Activated CD8-positive, alpha-beta T cell treated with anti-CD3 and anti-CD28 coated beads for 36 hours (primary cell): ENCODE data around the gene TBC1D1. TPM values are rescaled to one million over a fixed set of nuclear protein-coding genes. Genes with fewer than 3 reads are reported as not detected.

Source experiments
- ATAC-seq: fragments of 200-7000 bp; cut with Tn5 transposase; one replicate; pipeline ENCODE4 v1.10.0; 2021; ENCODE audit warnings: mild to moderate bottlenecking, moderate library complexity
- CTCF ChIA-PET: fragments of 350-600 bp; sonication (Branson Sonifier 250); formaldehyde crosslinking; loops from one replicate; lab custom pipeline; 2021; ENCODE audit warnings: antibody characterized with exemption; lab: Charles Lee
- POLR2A ChIA-PET: fragments of 350-600 bp; sonication (Branson Sonifier 250); formaldehyde crosslinking; loops from one replicate; lab custom pipeline; 2021; ENCODE audit warnings: antibody characterized with exemption; lab: Charles Lee
- DNase-seq: peaks from one replicate; pipeline ENCODE4 v3.0.0-alpha.2; 2020
- H3K27ac Mint-ChIP-seq: one replicate; pipeline ENCODE4 v1.8.0; 2021; ENCODE audit warnings: mild to moderate bottlenecking, mixed read lengths
- H3K27me3 Mint-ChIP-seq: one replicate; pipeline ENCODE4 v1.8.0; 2021; ENCODE audit warnings: mixed read lengths
- H3K36me3 Mint-ChIP-seq: one replicate; pipeline ENCODE4 v1.8.0; 2021; ENCODE audit warnings: low read depth, mixed read lengths
- H3K4me1 Mint-ChIP-seq: one replicate; pipeline ENCODE4 v1.8.0; 2021; ENCODE audit warnings: low read depth, mixed read lengths
- H3K4me3 Mint-ChIP-seq: one replicate; pipeline ENCODE4 v1.8.0; 2021; ENCODE audit warnings: mild to moderate bottlenecking, moderate library complexity, mixed read lengths
- H3K9me3 Mint-ChIP-seq: one replicate; pipeline ENCODE4 v1.8.0; 2021; ENCODE audit warnings: mixed read lengths
- CTCF ChIP-seq: fragments of 200-600 bp; IDR thresholded peaks from one replicate; pipeline ENCODE4 v1.8.0; 2022; ENCODE audit warnings: antibody characterized with exemption, mild to moderate bottlenecking
- intact Hi-C: fragments of 100-400 bp; cut with micrococcal nuclease; formaldehyde crosslinking; loops from one replicate; pipeline ENCODE4 v1.10.0; 2022
- total RNA-seq, 2 experiments: library from RNA; stranded (reverse); gene quantifications; one replicate each; pipeline ENCODE4 v1.2.3, GENCODE V29; 2021

Gene TBC1D1
- total RNA-seq, 2 experiments from 2014 or later: 79.4 to 91.4 TPM

- Mint-ChIP-seq H3K4me3 (no peak overlapping the region), H3K4me1 (peaks cover 13% of the 10 kb centered on the region), H3K27me3 (no peaks in the 10 kb centered on the region), H3K27ac (no peak overlapping the region), H3K36me3 (peaks cover 12% of the 10 kb centered on the region), H3K9me3 (no peaks in the 10 kb centered on the region)
- DNase-seq (no peak), ATAC-seq (no peak)
- ChIA-PET CTCF (interaction anchor here (0.6 to 2.4 kb wide), 9 partner anchors 10 to 543 kb away, joined by 3 to 23 read pairs (median 3); no protein-coding TSS in a partner anchor), POLR2A (interaction anchor here (0.7 kb wide), 1 partner anchor 1675 kb away, joined by 4 read pairs; no protein-coding TSS in a partner anchor)
- intact Hi-C loops: loop anchor here (5.0 to 10.0 kb wide), 4 partner anchors 71 to 614 kb away; no protein-coding TSS in a partner anchor
- TF ChIP-seq CTCF: no peak
These were observed 170.0 kb downstream of the TBC1D1 start for GRCh38 chr4:38060829-38061431.

GRCh38 chr4:38062088-38062775 is 171.3 kb downstream of the TBC1D1 start:
- no peaks in the 10 kb centered on the region for H3K9me3 Mint-ChIP-seq
- POLR2A ChIA-PET: no interaction called here
- ATAC-seq (peak; percentile 62), DNase-seq (peak; percentile 78)
- peak overlapping the region; percentile 73 for H3K27ac Mint-ChIP-seq
- peak overlapping the region; percentile 60 for H3K4me3 Mint-ChIP-seq
- TF ChIP-seq CTCF: peak; percentile 97
- peaks cover 13% of the 10 kb centered on the region for H3K4me1 Mint-ChIP-seq
- CTCF ChIA-PET: interaction anchor here (0.7 to 2.4 kb wide), 25 partner anchors 11 to 852 kb away, joined by 3 to 23 read pairs (median 3); no protein-coding TSS in a partner anchor
- no peaks in the 10 kb centered on the region for H3K27me3 Mint-ChIP-seq
- peaks cover 9% of the 10 kb centered on the region for H3K36me3 Mint-ChIP-seq
- intact Hi-C loops: loop anchor here (2.0 to 10.0 kb wide), 5 partner anchors 70 to 669 kb away; no protein-coding TSS in a partner anchor

DNA sequence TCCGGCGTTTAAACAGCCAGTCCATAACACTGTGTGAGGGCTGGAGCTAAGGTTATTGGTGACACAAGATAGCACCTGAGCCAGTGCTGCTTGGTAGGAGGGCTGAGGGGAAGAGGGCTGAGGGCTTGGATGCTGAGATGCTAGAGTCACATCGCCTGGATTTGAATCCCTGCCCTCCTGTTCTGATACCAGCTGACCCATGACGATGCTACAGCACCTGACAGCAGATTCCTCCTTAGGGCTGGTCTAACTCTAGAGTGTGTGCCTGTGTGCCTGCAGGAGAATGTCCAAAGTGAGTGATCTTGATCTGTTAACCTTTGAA is 171.9 kb downstream of the TBC1D1 start:
- H3K27me3 Mint-ChIP-seq: no peaks in the 10 kb centered on the region
- no peak overlapping the region for H3K27ac Mint-ChIP-seq
- H3K4me3 Mint-ChIP-seq: no peak overlapping the region
- ChIA-PET POLR2A (no interaction called here), CTCF (interaction anchor here (0.7 to 2.4 kb wide), 22 partner anchors 11 to 852 kb away, joined by 3 to 23 read pairs (median 4); no protein-coding TSS in a partner anchor)
- no peak for TF ChIP-seq CTCF
- peaks cover 9% of the 10 kb centered on the region for H3K36me3 Mint-ChIP-seq
- ATAC-seq (no peak), DNase-seq (no peak)
- H3K9me3 Mint-ChIP-seq: no peaks in the 10 kb centered on the region
- intact Hi-C loops: loop anchor here (2.0 to 10.0 kb wide), 5 partner anchors 70 to 668 kb away; no protein-coding TSS in a partner anchor
- H3K4me1 Mint-ChIP-seq: peaks cover 13% of the 10 kb centered on the region

- peaks cover 7% of the 10 kb centered on the region for H3K36me3 Mint-ChIP-seq
- H3K4me1 Mint-ChIP-seq: peaks cover 21% of the 10 kb centered on the region
- H3K27ac Mint-ChIP-seq: no peak overlapping the region
- H3K9me3 Mint-ChIP-seq: no peaks in the 10 kb centered on the region
- no peak for ATAC-seq
- POLR2A ChIA-PET: no interaction called here
- DNase-seq: no peak
- H3K4me3 Mint-ChIP-seq: no peak overlapping the region
- TF ChIP-seq CTCF: no peak
- no peaks in the 10 kb centered on the region for H3K27me3 Mint-ChIP-seq
- CTCF ChIA-PET: interaction anchor here (2.6 kb wide), 1 partner anchor 254 kb away, joined by 6 read pairs; no protein-coding TSS in a partner anchor
- intact Hi-C loops: loop anchor here (10.0 kb wide), 2 partner anchors 250 to 610 kb away; no protein-coding TSS in a partner anchor
These were observed 174.3 kb downstream of the TBC1D1 start for GRCh38 chr4:38065176-38065575.
